PC-3 (cell line): ENCODE data around the gene SMIM26.

Source experiments
- EZH2 ChIP-seq: fragments of 300-600 bp; sonication (generic); IDR thresholded peaks from one replicate; pipeline ENCODE4 v1.6.1; 2017; ENCODE audit warnings: antibody characterized with exemption, mild to moderate bottlenecking, low read length; ENCODE audit not compliant: unreplicated experiment
- TF ChIP-seq, protein P1 (sequence below): fragments of 300-600 bp; sonication (generic); conservative IDR thresholded peaks from 2 replicates; pipeline ENCODE4 v1.5.1; 2017; ENCODE audit warnings: antibody characterized with exemption, low read depth, mild to moderate bottlenecking, low read length

DNA sequence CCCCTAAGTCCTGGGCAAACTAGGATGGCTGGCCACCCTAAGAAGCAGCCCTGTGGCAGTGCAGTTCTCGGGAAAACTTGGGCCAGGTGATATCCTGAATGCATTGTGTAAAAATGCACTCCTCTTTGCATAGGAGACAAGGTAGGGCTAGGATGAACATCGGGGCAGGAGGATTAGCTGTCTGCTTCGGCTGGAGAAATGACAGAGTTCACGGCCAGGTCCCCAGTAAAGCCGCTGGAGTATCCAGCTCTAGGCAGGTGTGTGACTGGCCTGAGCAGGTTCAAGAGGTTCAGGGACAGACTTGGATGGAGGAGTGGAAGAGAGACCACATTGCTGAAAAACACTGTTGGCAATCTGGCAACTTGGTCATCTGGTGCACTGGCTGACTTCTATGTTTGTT, 47.0 kb downstream of the SMIM26 start:
- TF ChIP-seq, protein P1, sequence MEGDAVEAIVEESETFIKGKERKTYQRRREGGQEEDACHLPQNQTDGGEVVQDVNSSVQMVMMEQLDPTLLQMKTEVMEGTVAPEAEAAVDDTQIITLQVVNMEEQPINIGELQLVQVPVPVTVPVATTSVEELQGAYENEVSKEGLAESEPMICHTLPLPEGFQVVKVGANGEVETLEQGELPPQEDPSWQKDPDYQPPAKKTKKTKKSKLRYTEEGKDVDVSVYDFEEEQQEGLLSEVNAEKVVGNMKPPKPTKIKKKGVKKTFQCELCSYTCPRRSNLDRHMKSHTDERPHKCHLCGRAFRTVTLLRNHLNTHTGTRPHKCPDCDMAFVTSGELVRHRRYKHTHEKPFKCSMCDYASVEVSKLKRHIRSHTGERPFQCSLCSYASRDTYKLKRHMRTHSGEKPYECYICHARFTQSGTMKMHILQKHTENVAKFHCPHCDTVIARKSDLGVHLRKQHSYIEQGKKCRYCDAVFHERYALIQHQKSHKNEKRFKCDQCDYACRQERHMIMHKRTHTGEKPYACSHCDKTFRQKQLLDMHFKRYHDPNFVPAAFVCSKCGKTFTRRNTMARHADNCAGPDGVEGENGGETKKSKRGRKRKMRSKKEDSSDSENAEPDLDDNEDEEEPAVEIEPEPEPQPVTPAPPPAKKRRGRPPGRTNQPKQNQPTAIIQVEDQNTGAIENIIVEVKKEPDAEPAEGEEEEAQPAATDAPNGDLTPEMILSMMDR = no peak
- TF ChIP-seq EZH2 = no peak
